Panc1 (cell line): ENCODE data around the gene FGF23. TPM values are rescaled to one million over a fixed set of nuclear protein-coding genes. Genes with fewer than 3 reads are reported as not detected.

Source experiments
- ATAC-seq: fragments of 200-7000 bp; cut with Tn5 transposase; 2 replicates; pipeline ENCODE4 v1.9.1; 2020; ENCODE audit warnings: mild to moderate bottlenecking, moderate library complexity
- BruUV-seq: library from RNA; stranded (reverse); fragments of 400-500 nt; replicated peaks from 2 replicates; lab custom pipeline; 2021; lab: Mats Ljungman, UMichigan
- CTCF ChIA-PET: fragments of 300-600 bp; sonication (Branson Sonifier 250); formaldehyde crosslinking; loops from one replicate; lab custom pipeline; 2022; ENCODE audit warnings: antibody characterized with exemption; lab: Charles Lee
- POLR2A ChIA-PET: fragments of 300-600 bp; sonication (Branson Sonifier 250); formaldehyde crosslinking; loops from one replicate; lab custom pipeline; 2022; ENCODE audit warnings: antibody characterized with exemption; lab: Charles Lee
- DNase-seq: peaks from one replicate; pipeline ENCODE4 v3.0.0-alpha.2; 2010; ENCODE audit warnings: low read depth, low spot score
- H3K27ac ChIP-seq: 2 replicates; pipeline ENCODE4 v1.5.1; 2011; ENCODE audit warnings: mild to moderate bottlenecking, low read length, inconsistent platforms
- H3K27me3 ChIP-seq: fragments of 200-500 bp; sonication (Bioruptor generic); 2 replicates; pipeline ENCODE4 v1.6.0; 2014; ENCODE audit warnings: low read length, inconsistent platforms; ENCODE audit not compliant: control insufficient read depth, insufficient read depth
- H3K36me3 ChIP-seq: fragments of 200-500 bp; sonication (Bioruptor generic); 2 replicates; pipeline ENCODE4 v1.5.1; 2014; ENCODE audit warnings: inconsistent platforms, mild to moderate bottlenecking, low read length, moderate library complexity; ENCODE audit not compliant: control insufficient read depth, insufficient read depth
- H3K4me1 ChIP-seq: 2 replicates; pipeline ENCODE4 v1.5.1; 2011; ENCODE audit warnings: inconsistent platforms, mild to moderate bottlenecking, low read length, moderate library complexity; ENCODE audit not compliant: control insufficient read depth, insufficient read depth
- H3K4me3 ChIP-seq, 2 experiments: 2 replicates each; pipeline ENCODE4 v1.5.1; 2011 to 2012; ENCODE audit warnings: low read depth in 2 of 2, low read length in 2 of 2, mild to moderate bottlenecking in 2 of 2, inconsistent platforms in 1 of 2, moderate library complexity in 1 of 2
- H3K9me3 ChIP-seq: fragments of 200-500 bp; sonication (Bioruptor generic); 2 replicates; pipeline ENCODE4 v1.5.1; 2014; ENCODE audit warnings: low read depth, mild to moderate bottlenecking, inconsistent platforms, low read length, moderate library complexity; ENCODE audit not compliant: control insufficient read depth, insufficient read depth
- CTCF ChIP-seq: fragments of 450-650 bp; IDR thresholded peaks from 2 replicates; pipeline ENCODE4 v1.5.1; 2017; ENCODE audit warnings: mild to moderate bottlenecking
- POLR2AphosphoS5 ChIP-seq: IDR thresholded peaks from 2 replicates; pipeline ENCODE4 v1.6.1; 2012; ENCODE audit warnings: mild to moderate bottlenecking, low read depth, low read length, moderate library complexity
- REST ChIP-seq, 2 experiments: IDR thresholded peaks; 2 replicates each; pipeline ENCODE4 v1.6.1; 2011 to 2012; ENCODE audit warnings: low read depth in 2 of 2, control low read depth in 1 of 2, low read length in 1 of 2, mild to moderate bottlenecking in 1 of 2, moderate library complexity in 1 of 2; ENCODE audit not compliant: insufficient read depth in 1 of 2
- SIN3A ChIP-seq: IDR thresholded peaks from 2 replicates; pipeline ENCODE4 v1.6.1; 2012; ENCODE audit warnings: low read depth, mild to moderate bottlenecking, low read length, moderate library complexity, borderline replicate concordance; ENCODE audit not compliant: insufficient read depth
- TCF7L2 ChIP-seq: IDR thresholded peaks from 2 replicates; pipeline ENCODE4 v1.6.1; 2011; ENCODE audit warnings: mild to moderate bottlenecking, low read depth, low read length, inconsistent platforms
- in situ Hi-C: cut with HindIII; loops from 2 replicates; pipeline ENCODE4 v1.10.0; 2016; ENCODE audit warnings: low sequenced_read_pairs, low pct_unique_long_range_greater_than_20kb
- intact Hi-C: fragments of 100-400 bp; cut with micrococcal nuclease; formaldehyde crosslinking; loops from one replicate; pipeline ENCODE4 v1.10.0; 2022; ENCODE audit not compliant: unreplicated experiment
- total RNA-seq: library from RNA; stranded (reverse); gene quantifications from one replicate; pipeline ENCODE4 v1.2.1, GENCODE V29; 2021; ENCODE audit not compliant: unreplicated experiment

The FGF23 gene
- total RNA-seq, 1 experiment from 2014 or later = not detected

GRCh38 chr12:4418913-4419312 is 39.4 kb upstream of the FGF23 start:
- Histone ChIP-seq H3K4me1 (no peaks in the 10 kb centered on the region), H3K27me3 (no peaks in the 10 kb centered on the region; the same call in 1 of the 2 replicates), H3K4me3 (no peak overlapping the region), H3K27ac (no peak overlapping the region), H3K9me3 (no peaks in the 10 kb centered on the region), H3K36me3 (no peaks in the 10 kb centered on the region)
- TF ChIP-seq TCF7L2 = no peak
- TF ChIP-seq POLR2AphosphoS5 = no peak
- CTCF ChIA-PET = no interaction called here
- intact Hi-C loops (no loop called here), in situ Hi-C loops (no loop called here)
- POLR2A ChIA-PET = no interaction called here
- no peak for ATAC-seq
- no TSS peak for BruUV-seq
- no peak for DNase-seq

- no peaks in the 10 kb centered on the region for H3K36me3 ChIP-seq
- no peak overlapping the region for H3K27ac ChIP-seq
- no peaks in the 10 kb centered on the region for H3K4me1 ChIP-seq
- H3K27me3 ChIP-seq = peaks cover 2% of the 10 kb centered on the region; the same call in 1 of the 2 replicates
- no peaks in the 10 kb centered on the region for H3K9me3 ChIP-seq
- ChIA-PET POLR2A (no interaction called here), CTCF (interaction anchor here (1.1 kb wide), 1 partner anchor 109 kb away, joined by 5 read pairs; no protein-coding TSS in a partner anchor)
- intact Hi-C loops = no loop called here
- TF ChIP-seq POLR2AphosphoS5 = no peak
- no peak for TF ChIP-seq CTCF
- ATAC-seq = no peak
- BruUV-seq = no TSS peak
- no peak overlapping the region for H3K4me3 ChIP-seq
- no peak for DNase-seq
- in situ Hi-C loops = no loop called here
Observed at GRCh38 chr12:4417936-4418335, 38.4 kb upstream of the FGF23 start.

GRCh38 chr12:4417455-4417854 is 37.9 kb upstream of the FGF23 start:
- Histone ChIP-seq H3K27ac (no peak overlapping the region), H3K9me3 (no peaks in the 10 kb centered on the region), H3K4me1 (no peaks in the 10 kb centered on the region), H3K4me3 (no peak overlapping the region), H3K36me3 (no peaks in the 10 kb centered on the region), H3K27me3 (peaks cover 2% of the 10 kb centered on the region; the same call in 1 of the 2 replicates)
- BruUV-seq = no TSS peak
- DNase-seq (no peak), ATAC-seq (no peak)
- ChIA-PET POLR2A (no interaction called here), CTCF (interaction anchor here (1.1 kb wide), 1 partner anchor 110 kb away, joined by 5 read pairs; no protein-coding TSS in a partner anchor)
- in situ Hi-C loops (no loop called here), intact Hi-C loops (no loop called here)
- no peak for TF ChIP-seq CTCF
- no peak for TF ChIP-seq REST (IDR thresholded peaks at IDR 0.05; ENCODE audit: insufficient read depth in 1 of 2, low read depth in 2 of 2, low read length in 1 of 2)
- TF ChIP-seq SIN3A = no peak
- TF ChIP-seq TCF7L2 = no peak
- no peak for TF ChIP-seq POLR2AphosphoS5
